Posterior cingulate gyrus (tissue), 11 donors: ENCODE measurements around the gene SLC14A1.

Experiments used
- DNase-seq, 10 donors: peaks; one replicate each; pipeline versions ENCODE4 v3.0.0 to v3.0.0-alpha.2; 2020 to 2021; ENCODE audit warnings: mixed read lengths in 3 of 10
- intact Hi-C: fragments of 100-400 bp; cut with DNase I; formaldehyde crosslinking; loops from one replicate; pipeline ENCODE4 v1.15.1; 2023

The SLC14A1 gene

DNA sequence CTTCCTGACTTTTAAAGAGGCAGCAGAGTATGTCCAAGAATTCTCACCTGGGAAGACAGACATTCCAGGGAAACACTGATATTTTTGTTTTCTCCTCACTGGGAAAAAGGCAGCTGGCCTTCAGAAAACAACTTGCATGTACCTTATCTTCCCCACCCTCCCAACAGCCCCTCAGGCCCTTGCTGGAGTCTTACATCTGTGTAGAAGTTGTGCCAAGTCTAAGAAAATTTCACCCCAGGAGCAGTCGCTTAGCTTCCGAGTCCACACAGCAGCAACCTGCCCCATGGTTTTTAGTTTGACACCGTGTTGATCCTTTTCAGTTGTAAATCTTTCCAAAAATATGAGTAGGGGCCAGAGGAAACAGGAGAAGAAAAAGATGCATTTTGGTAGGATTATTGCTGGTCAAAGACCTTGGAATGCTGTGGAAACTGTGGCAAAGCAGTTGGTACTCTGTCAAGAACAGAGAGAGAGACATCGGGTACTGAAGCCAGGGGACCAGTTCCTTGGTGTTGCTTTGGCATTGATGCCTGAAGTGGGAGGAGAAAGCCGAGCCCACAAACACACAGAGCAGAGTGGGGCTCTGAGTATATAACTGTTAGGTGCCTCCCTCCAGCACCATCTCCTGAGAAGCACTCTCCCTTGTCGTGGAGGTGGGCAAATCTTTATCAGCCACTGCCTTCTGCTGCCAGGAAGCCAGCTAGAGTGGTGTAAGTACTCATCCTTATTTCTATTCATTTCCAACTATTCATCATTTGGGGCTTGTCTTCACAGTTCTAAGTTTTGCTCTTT is at the start of gene SLC14A1:
Gene SLC14A1, plus strand, starts transcription at position 615 of the 789 bp plus-strand sequence. CDS start 6,140 bp downstream, outside the sequence.
- peak in 1 of 10 donors; percentile 3 for DNase-seq

DNA sequence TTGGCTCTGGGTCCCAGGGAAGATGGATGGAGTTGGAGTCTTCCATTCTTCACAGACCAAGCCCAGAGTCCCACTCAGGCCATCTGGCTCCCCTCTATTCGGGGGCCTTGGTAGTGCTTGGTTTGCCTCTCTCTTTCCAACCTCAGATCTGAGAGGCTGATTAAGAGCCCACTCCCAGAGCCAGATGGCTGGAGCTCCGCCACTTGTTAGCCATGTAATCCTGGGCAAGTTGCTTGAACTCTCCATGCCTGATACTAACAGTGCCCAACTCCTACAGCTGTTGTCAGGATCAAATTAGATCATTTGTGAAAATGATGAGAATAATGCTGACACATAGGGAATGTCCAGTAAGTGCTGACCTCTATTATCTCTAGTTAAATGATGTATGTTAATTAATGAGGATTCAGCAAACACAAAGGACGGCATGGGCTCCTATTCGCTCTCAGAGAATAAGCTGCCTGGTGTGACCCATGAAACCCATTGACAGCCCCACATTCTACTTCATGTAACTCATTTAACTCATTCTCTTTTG is 46.6 kb upstream of the SLC14A1 start:
- intact Hi-C loops: no loop called here
- no peak for DNase-seq

More for the DNA sequence above, at the start of gene SLC14A1:
- intact Hi-C loops: no loop called here

DNA sequence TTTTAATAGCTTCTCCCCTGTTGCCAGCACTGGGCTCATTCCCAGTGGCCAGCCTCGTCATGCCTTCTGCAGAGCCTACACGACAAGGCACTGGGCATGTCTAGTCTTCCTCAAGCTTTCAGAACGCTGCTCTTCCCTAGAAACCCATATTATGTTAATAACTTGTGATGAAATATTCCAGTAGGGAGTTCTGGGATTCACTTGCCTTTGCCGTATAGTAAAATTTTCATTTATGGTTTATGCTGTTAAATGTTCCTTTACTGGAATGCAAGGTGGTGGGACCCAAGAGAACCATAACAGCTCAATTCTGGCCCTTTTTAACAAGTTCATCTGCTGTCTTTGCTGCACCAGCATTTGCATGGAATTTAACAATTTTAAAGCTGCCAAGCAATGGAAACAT is 45.5 kb upstream of the SLC14A1 start:
- DNase-seq: no peak
- intact Hi-C loops: no loop called here

DNA sequence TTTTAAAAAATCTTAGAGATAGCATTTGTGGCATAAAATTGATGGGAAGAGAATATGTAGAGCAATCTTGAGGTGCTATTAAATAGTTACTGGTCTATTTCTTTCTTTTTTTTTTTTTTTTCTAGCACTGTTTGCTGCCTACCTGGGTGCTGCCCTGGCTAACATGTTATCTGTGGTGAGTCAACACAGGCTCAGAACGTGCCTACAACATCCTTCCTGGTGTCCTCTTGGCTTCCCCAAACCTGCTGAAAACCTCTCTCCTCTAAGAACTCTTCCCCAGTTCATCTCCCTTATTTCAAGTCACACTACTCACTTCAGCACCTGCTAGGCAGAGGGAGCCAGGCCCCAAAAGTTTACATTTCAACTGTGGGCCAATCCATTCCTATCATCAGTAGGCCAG is 45.1 kb upstream of the SLC14A1 start:
- intact Hi-C loops: no loop called here
- DNase-seq: no peak

DNA sequence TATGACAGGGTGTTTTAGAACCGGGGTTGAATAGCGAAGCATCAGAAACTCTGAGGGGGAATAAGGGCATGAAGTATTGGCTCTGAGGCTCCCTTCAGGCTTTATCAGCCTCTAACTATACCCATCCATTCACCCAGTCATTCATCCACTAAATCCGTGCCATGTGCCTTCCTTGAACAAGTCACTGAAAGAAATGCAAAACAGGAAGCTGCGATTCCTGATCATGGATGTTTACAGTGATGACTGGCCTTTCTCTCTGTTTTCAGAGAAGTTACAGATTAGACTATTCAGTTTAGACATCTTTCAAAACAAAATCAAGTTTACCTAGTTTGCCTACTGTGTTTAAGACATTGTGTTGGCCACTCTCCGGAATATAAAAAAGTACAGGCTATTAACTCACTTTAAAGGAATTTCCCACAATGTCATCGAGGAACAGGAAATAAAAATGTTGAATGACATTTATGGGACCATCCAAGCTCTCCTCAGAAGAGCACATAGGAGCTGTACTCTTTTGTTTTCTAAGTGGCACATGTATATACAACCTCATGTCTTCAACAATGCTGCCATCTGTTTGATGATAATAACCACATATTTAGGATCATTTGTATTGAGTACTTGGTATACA is 43.8 kb upstream of the SLC14A1 start:
- intact Hi-C loops: no loop called here
- no peak for DNase-seq

DNA sequence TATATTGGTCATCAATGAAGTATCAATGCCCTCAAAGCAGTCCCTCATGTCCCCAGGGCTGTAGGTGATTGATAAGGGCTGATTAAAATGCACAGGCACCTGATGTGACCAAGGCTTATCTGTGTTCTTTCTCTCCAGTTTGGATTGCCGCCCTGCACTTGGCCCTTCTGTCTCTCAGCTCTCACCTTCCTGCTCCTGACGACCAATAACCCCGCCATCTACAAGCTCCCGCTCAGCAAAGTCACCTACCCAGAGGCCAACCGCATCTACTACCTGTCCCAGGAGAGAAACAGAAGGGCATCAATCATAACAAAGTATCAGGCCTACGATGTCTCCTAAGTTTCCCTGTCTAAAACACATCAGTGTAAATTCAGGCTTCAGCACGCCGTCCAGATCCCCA is 41.8 kb upstream of the SLC14A1 start:
- intact Hi-C loops: no loop called here
- DNase-seq: no peak

DNA sequence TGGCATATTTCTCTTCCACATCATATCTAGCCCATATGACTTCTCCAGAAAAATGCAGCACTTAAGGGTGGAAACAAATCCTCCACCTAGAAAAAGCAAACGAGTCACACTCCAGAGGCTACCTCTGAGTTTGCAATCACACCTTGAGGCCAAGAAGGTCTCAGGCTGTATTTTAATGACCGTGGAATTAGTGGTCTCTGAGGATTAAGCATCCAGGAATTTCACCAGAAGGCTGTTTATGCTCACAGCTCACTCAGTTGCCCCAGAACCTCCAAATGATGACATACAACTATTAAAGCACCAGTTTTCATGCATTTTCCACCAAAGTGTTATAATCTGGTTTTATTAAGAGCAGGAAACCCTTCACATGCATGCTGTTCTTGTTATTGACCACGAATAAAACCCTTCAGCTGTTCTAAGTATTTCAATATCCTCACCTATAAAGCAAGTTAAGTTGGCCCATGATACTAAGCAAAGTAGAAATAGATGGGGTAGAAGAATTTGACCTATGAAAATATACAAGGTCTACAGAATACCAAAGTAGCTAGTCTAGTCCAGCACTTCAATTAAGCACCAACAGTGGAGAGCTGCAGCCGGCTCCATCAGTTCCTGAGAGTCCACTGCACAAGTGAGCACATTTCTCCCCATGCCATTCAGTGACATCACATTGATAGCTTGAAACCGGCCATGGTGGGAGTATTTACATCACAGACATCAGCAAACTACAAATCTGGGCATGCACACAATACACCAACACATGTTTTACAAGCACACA is 39.5 kb upstream of the SLC14A1 start:
- no peak for DNase-seq
- intact Hi-C loops: no loop called here

DNA sequence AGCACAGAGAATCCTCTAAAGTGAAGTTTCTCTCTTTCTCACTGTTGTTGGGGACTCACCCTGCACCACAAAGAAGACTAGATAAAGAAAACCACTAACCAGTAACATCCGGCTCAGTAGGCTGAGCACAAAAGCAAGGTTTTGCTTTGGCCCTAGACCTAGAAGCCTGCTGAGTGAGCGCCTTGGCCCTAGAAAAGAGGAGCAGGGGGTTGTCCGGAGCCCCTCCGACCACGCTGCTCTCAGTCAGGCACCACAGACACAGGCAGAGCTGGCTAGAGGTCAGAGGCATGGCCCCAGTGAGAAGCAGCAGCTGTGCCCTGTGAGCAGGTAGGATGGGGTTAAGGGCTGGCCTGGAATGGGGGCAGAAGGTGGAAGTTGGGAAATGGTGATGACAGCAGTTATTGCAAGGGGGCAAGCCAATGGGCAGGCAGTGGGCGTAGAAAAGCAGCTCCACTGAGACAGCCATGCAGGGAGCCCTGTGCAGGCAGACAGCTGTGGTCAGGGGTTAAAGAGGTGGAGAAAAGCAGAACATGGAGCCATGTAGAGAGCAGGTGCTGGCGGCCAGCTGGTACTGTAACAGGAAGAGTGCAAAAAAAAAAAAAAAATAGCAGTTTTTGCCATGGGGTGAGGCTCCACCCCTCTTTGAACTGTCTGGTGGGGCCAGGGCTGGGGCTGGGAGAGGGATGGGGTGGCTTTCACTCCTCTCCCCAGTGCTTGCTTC is 36.9 kb upstream of the SLC14A1 start:
- intact Hi-C loops: no loop called here
- peak in 1 of 10 donors; percentile 66 for DNase-seq

DNA sequence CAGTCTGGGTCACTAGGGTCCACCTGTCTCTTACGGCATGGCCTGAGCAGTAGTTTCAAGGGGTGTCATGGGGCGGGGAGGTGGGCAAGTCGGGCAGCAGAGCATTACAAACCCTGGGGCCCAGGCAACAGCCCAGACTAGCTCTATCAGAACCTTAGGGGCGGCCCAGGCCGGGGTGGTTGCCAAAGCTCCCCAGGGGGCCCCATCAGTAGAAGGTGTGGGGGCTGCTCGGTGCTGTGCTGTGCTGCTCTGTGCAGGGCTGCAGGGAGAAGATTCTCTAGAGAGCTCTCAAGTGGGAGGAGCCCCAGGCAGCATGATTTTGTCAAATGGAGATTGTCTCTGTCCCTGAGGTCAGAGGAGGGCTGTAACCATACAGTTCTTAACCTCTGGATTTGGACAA is 36.4 kb upstream of the SLC14A1 start:
- intact Hi-C loops: no loop called here
- DNase-seq: peak in 1 of 10 donors; percentile 27

DNA sequence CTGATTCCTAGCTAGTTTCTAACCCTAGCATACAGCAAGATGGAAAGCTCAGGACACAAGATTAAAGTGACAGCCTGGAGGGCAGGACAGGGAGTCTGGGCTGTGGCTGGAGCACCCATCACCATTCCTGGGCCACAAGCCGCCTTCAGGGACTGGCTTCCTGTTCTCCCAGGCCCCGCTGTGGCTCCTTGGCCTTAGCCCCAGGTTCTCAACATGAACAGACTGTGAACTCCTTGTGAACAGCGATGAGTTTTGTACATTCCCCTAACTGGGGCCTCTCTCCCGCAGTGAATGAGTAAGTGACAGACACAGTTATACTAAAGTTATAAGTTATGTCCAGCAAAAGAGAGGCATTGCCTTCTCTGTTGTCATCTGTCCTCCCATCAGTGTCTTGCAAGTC is 35.9 kb upstream of the SLC14A1 start:
- intact Hi-C loops: no loop called here

DNA sequence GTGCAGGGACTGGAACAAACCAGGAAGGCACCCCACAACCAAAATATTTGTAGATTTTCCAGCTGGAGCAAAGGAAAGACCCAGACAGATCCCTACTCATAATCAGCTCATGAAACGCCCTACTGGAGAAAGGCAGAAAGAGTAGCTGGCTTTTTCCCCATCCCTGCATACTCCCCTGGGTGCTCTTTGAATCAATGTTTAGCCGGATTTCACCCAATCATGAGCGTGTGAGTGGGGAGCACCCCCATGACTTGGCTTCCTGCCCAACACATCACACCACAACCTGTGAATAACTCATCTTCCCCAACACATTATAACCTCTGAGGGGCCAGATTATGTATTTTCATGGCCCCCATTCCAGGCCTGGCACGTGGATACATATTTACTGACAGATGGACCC is 35.1 kb upstream of the SLC14A1 start:
- intact Hi-C loops: no loop called here

More for the DNA sequence above, 35.9 kb upstream of the SLC14A1 start:
- peak in 1 of 10 donors; percentile 37 for DNase-seq

DNA sequence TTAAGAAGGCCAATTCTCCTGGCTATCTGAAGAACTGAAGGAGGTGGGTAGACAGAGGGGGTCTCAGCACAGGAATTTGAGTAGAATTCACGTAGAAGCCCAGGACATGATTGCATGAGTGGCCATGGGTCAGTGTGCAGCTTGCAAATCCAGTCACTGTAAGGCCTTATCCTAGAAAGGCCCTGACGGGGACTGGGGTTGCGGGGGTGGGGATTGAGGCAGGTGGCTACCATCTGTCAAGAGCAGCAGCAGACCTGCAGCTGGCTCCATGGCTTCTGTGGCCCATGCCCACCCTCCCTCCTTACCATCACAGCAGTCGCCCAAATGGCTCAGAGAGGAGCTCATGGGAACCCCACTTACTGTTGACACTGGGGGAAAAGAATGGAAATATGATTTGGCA is 34.6 kb upstream of the SLC14A1 start:
- DNase-seq: peak in 1 of 10 donors; percentile 35
- intact Hi-C loops: no loop called here

More for the DNA sequence above, 35.1 kb upstream of the SLC14A1 start:
- no peak for DNase-seq

DNA sequence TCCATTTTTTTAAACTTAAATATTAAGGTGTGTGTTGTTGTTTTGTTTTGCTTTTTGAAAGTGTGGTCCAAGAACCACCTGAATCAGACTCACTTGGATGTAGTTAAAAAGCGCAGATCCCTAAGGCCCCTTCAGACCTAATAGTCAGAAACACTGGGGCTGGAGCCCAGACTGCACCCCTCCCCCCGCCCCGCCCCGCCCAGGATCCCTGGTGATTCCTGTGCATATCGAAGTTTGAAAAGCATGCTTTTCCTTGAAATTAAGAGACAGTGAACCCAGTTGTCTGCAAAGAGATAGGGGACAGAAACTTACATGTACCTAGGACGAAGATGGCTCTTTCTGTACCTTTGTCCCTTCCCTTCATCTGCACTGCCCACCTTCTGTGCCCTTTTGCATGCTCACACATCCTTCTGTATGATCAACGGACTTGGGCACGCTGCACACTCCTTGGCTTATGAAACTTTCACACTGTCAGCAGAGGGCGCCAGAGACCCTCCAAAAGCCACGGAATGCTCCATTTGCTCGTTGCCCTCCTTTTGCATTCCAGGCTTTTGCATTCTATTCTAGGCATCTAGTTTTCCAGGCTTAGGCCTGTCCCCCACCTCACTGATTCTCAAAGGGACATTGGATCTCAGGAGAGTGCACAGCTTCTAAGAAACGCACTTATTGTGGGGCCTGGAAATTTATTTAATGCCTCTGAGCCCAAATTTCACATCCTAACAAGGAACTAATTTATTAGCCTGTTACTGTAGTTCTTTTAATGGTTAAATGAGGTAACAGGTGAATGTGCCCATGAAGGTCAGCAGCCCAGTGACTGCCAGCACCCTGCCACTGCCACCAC is 32.8 kb upstream of the SLC14A1 start:
- intact Hi-C loops: loop anchor here (1.0 to 5.0 kb wide), 3 partner anchors 190 to 381 kb away; partner anchors contain the start of gene PSTPIP2
- peak; percentile 55 to 96 (median 81) for DNase-seq

DNA sequence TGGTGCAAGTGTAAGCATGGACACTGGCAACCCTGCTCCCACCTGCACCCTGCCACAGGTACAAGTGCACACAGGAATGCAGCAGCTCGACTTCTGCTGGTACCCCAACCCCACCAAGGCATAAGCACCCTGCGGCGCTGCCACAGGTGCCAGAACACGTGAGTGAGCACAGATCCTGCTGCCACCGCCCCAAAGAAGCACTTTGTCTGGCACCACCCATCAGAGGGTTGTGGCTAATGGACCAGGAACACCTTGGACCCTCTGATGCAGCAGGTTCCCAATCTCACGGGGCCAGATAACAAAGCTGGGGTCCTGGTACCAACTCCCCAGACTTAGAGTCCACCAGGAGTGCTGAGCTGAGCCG is 32.2 kb upstream of the SLC14A1 start:
- peak in 1 of 10 donors; percentile 57 for DNase-seq
- intact Hi-C loops: loop anchor here (1.0 to 5.0 kb wide), 3 partner anchors 189 to 381 kb away; partner anchors contain the start of gene PSTPIP2

DNA sequence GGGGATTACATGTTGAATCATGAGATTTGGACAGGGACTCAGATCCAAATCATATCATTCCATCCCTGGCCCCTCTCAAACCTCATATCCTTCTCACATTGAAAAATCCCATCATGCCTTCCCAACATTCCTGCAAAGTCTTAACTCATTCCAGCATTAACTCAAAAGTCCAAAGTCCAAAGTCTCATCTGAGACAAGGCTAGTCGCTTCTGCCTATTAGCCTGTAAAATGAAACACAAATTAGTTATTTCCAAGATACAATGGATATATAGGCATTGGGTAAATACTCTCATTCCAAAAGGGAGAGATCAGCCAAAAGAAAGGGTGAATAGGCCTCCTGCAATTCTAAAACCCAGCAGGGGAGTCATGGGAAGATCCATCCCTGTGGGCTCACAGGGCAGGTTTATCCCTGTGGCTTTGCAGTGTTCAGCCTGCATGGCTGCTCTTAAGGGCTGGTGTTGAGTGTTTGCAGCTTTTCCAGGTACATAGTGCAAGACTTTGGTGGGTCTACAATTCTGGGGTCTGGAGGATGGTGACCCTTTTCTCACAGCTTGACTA is 21.2 kb upstream of the SLC14A1 start:
- intact Hi-C loops: no loop called here
- no peak for DNase-seq

DNA sequence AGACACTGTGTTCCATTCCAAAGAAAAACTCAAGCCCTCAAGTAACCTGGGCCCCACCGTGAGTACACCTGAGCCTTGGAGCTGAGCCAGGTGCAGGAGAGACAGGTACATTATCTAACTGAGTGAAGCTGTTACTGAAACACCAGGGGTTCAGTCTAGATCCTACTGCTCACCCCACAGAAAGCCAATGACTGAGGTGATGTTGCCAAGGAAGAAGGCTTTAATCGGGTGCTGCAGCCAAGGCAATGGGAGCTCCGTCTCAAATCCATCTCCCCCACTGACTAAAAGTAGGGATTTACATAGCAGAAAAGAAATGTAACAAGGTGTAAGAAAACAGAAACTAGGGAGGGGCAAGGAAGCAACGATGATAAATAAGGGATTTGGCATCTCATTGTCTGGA is 15.2 kb upstream of the SLC14A1 start:
- intact Hi-C loops: no loop called here
- no peak for DNase-seq

DNA sequence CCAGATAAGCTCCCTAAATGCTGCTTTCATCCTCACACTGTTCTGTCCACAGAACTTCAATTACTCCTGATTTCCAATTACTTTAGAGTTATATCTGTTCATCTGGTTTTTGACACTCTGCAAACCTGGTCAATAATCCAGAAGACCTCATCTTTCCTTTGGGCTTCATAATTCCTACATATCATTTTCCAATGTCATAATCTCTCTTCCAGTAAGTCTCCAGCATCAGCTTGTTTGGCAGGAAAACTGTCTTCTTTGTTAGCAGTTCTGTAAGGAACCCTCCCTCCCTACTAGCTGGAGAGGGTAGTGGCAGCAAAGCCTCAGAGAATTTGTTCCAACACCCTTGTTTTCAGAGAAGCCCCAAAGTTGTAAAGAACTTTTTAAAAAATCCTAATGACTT is 11.9 kb upstream of the SLC14A1 start:
- no peak for DNase-seq
- intact Hi-C loops: no loop called here

DNA sequence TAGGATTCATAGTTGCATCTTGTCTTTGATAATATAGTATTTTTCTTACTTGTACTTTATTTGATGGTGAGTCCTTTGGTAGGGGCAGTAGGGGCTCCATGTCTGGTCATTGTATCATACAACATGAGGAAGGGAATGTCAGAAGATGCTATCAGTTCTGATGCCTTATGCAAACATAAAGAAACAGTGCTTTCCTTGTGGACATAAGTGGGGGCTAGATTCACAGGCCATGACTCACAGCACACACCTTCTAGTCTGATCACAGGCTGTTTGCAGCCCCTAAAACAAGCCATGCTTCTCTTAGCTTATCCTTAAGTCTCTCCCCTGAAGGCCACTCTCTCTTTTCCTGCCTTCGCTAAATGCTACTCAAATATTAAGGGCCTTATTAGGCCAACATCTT is 10.7 kb upstream of the SLC14A1 start:
- DNase-seq: no peak
- intact Hi-C loops: no loop called here

DNA sequence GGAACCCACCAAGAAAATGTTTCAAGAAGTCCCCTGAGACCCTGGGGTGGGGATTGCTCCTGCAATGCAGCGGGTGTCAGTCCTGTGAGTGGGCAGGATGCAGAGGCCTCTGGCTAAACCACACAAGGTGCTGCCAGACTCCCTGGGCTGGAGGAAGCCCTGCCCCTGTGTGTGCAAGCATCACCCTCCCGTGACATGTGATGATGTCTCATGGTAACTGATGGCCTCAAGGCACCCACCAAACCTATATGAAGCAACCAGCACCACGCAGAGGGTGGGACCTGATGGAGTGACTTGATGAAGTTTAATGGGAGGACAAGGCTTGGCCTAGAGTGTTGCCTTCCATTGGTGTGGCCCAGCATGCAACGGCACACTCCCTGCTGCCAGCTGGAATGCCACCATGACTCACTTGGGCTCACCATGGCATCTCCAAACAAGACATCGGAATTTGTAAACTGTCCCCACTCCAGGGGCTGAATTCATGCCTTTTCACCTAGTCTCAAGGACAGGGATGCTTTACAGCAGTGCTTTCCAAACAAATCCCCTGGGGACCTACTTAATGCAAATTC is 8.7 kb upstream of the SLC14A1 start:
- DNase-seq: no peak
- intact Hi-C loops: no loop called here
